ENCODE results near the gene SUSD5. TPM values are rescaled to one million over a fixed set of nuclear protein-coding genes. Genes with fewer than 3 reads are reported as not detected.
"Not testable (repeated sequence)": the region's sequence is repeated elsewhere in the genome, so short reads cannot be mapped to it uniquely, and the experiment has no call there.

Gene SUSD5
- polyA plus RNA-seq, 1 of the 3 experiments (the other 2 are of a cell fraction), result 1.2 TPM

- TF ChIP-seq USF1 (IDR thresholded peaks at IDR 0.05; ENCODE audit: borderline replicate concordance, low read depth), result no peak
- TF ChIP-seq PBX3 (IDR thresholded peaks at IDR 0.05), result no peak
- TF ChIP-seq EP300 (IDR thresholded peaks at IDR 0.05; ENCODE audit: borderline replicate concordance in 1 of 2, low read depth in 1 of 2, low read length in 1 of 2), result no peak
These were observed 33.7 kb downstream of the SUSD5 start (continued) for GRCh38 chr3:33184863-33185262.

GRCh38 chr3:33181641-33182040 lies 37.0 kb downstream of the SUSD5 start:
- H3K27me3 ChIP-seq (ENCODE audit: insufficient read depth); CTCF ChIA-PET; H2AFZ ChIP-seq (ENCODE audit: low read depth); H3K9me2 ChIP-seq; H3K79me2 ChIP-seq (ENCODE audit: insufficient read depth); POLR2A ChIA-PET; DNase-seq; H3K4me1 ChIP-seq (ENCODE audit: control insufficient read depth in 1 of 2, insufficient read depth in 2 of 2, low read depth in 1 of 2, low read length in 1 of 2); H4K20me1 ChIP-seq (ENCODE audit: insufficient read depth); H3K4me2 ChIP-seq; H3K9me3 ChIP-seq; H3K9ac ChIP-seq; H3K27ac ChIP-seq (ENCODE audit: low read depth in 2 of 2, low read length in 1 of 2); H3K4me3 ChIP-seq (ENCODE audit: low read depth in 2 of 2, low read length in 1 of 2); H3F3A ChIP-seq (replicated peaks; ENCODE audit: insufficient read depth); H3K36me3 ChIP-seq (replicated peaks in 1 of 2; ENCODE audit: control insufficient read depth in 1 of 2, insufficient read depth in 2 of 2, low read length in 1 of 2): not testable (repeated sequence)
- 89% methylated on average over 1 of the region's 1 CpG for WGBS (ENCODE audit: low lambda C conversion rate)

GRCh38 chr3:33181229-33181628 lies 37.4 kb downstream of the SUSD5 start:
- H3K4me3 ChIP-seq (ENCODE audit: low read depth in 2 of 2, low read length in 1 of 2), result no peak overlapping the region
- no peak for DNase-seq
- TF ChIP-seq JUND (IDR thresholded peaks at IDR 0.05) (no peak), FOXJ3 (CRISPR knock-in tag; IDR thresholded peaks at IDR 0.05) (no peak), FOSL2 (IDR thresholded peaks at IDR 0.05; ENCODE audit: borderline replicate concordance, low read depth) (no peak), ELF1 (IDR thresholded peaks at IDR 0.05) (no peak), MAX (IDR thresholded peaks at IDR 0.05; ENCODE audit: low read depth) (no peak), GATA2 (CRISPR knock-in tag; IDR thresholded peaks at IDR 0.05) (no peak), CHD2 (IDR thresholded peaks at IDR 0.05; ENCODE audit: low read length, partially characterized antibody) (no peak), RAD21 (IDR thresholded peaks at IDR 0.05; ENCODE audit: low read length) (no peak), REST (IDR thresholded peaks at IDR 0.05; ENCODE audit: low read depth, low read length) (no peak), NFIC (IDR thresholded peaks at IDR 0.05; ENCODE audit: borderline replicate concordance) (no peak), POLR2AphosphoS5 (IDR thresholded peaks at IDR 0.05; ENCODE audit: low read depth, low read length) (no peak), RXRA (IDR thresholded peaks at IDR 0.05; ENCODE audit: borderline replicate concordance, low read depth) (no peak), TAF1 (IDR thresholded peaks at IDR 0.05; ENCODE audit: borderline replicate concordance, low read depth, low read length) (no peak), GABPA (IDR thresholded peaks at IDR 0.05; ENCODE audit: low read depth) (no peak), TEAD4 (IDR thresholded peaks at IDR 0.05; ENCODE audit: borderline replicate concordance, insufficient read depth) (no peak), SMC3 (IDR thresholded peaks at IDR 0.05; ENCODE audit: low read depth, low read length) (no peak), IRF3 (IDR thresholded peaks at IDR 0.05; ENCODE audit: low read depth, low read length) (no peak), SIN3A (IDR thresholded peaks at IDR 0.05; ENCODE audit: borderline replicate concordance, low read depth, low read length) (no peak)
- WGBS (ENCODE audit: low lambda C conversion rate), result 66% methylated on average over 5 of the region's 5 CpGs
- H3K4me2 ChIP-seq, result no peak overlapping the region
- no peaks in the 10 kb centered on the region for H3K27me3 ChIP-seq (ENCODE audit: insufficient read depth)
- POLR2A ChIA-PET, result no interaction called here
- H3K4me1 ChIP-seq (ENCODE audit: control insufficient read depth in 1 of 2, insufficient read depth in 2 of 2, low read depth in 1 of 2, low read length in 1 of 2), result no peaks in the 10 kb centered on the region
- no peaks in the 10 kb centered on the region for H3K79me2 ChIP-seq (ENCODE audit: insufficient read depth)
- H3K9me2 ChIP-seq, result no peaks in the 10 kb centered on the region
- no peak overlapping the region for H3K9ac ChIP-seq
- H3K36me3 ChIP-seq (replicated peaks in 1 of 2; ENCODE audit: control insufficient read depth in 1 of 2, insufficient read depth in 2 of 2, low read length in 1 of 2), result no peaks in the 10 kb centered on the region
- 0 out of 2 replicates have a peak, but pooled peaks cover 8% of the 10 kb centered on the region for H3K9me3 ChIP-seq
- no peak overlapping the region for H2AFZ ChIP-seq (ENCODE audit: low read depth)
- no peaks in the 10 kb centered on the region for H4K20me1 ChIP-seq (ENCODE audit: insufficient read depth)
- H3F3A ChIP-seq (replicated peaks; ENCODE audit: insufficient read depth), result no peaks in the 10 kb centered on the region
- CTCF ChIA-PET, result no interaction called here
- no peak overlapping the region for H3K27ac ChIP-seq (ENCODE audit: low read depth in 2 of 2, low read length in 1 of 2)

Data from SK-N-SH (cell line).